Keratinocyte (primary cell): ENCODE measurements around the gene ZNF407. TPM values are rescaled to one million over a fixed set of nuclear protein-coding genes. Genes with fewer than 3 reads are reported as not detected.

Experiments used
- DNase-seq: peaks from one replicate; pipeline ENCODE4 v3.0.0-alpha.2; 2011; ENCODE audit warnings: low read depth, missing footprints, low spot score
- FAIRE-seq: peaks from 2 replicates; lab custom pipeline; 2011; peaks lifted over from hg19 to GRCh38; lab: Jason Lieb, UNC
- H2AFZ ChIP-seq: 2 replicates; pipeline ENCODE4 v1.6.0; 2012; ENCODE audit warnings: low read length, control low read depth, inconsistent platforms; ENCODE audit not compliant: control insufficient read depth
- H3K27ac ChIP-seq: 2 replicates; pipeline ENCODE4 v1.5.1; 2011; ENCODE audit warnings: low read length; ENCODE audit not compliant: control insufficient read depth, insufficient read depth
- H3K27me3 ChIP-seq: 3 replicates; pipeline ENCODE4 v1.6.0; 2011; ENCODE audit warnings: low read length; ENCODE audit not compliant: control insufficient read depth, insufficient read depth; ENCODE audit errors: extremely low read depth
- H3K36me3 ChIP-seq, 2 experiments: 2 replicates in 1 of 2; 3 replicates in 1 of 2; pipeline ENCODE4 v1.5.1; 2011; ENCODE audit warnings: low read length in 2 of 2, mild to moderate bottlenecking in 1 of 2; ENCODE audit not compliant: control insufficient read depth in 2 of 2, insufficient read depth in 2 of 2; ENCODE audit errors: extremely low read depth in 1 of 2
- H3K4me1 ChIP-seq: 3 replicates; pipeline ENCODE4 v1.5.1; 2011; ENCODE audit warnings: low read length; ENCODE audit not compliant: control insufficient read depth, insufficient read depth; ENCODE audit errors: extremely low read depth
- H3K4me2 ChIP-seq: 3 replicates; pipeline ENCODE4 v1.6.0; 2011; ENCODE audit warnings: low read depth, low read length; ENCODE audit not compliant: control insufficient read depth, insufficient read depth; ENCODE audit errors: extremely low read depth
- H3K4me3 ChIP-seq, 3 experiments: fragments of 200-600 bp in 1 of 3; sonication (generic) in 1 of 3; 2 replicates in 2 of 3; 3 replicates in 1 of 3; pipeline ENCODE4 v1.5.1; 2011 to 2016; ENCODE audit warnings: low read length in 3 of 3, mild to moderate bottlenecking in 3 of 3, control low read depth in 2 of 3, inconsistent platforms in 1 of 3, low read depth in 1 of 3, mixed read lengths in 1 of 3, mixed run types in 1 of 3, moderate library complexity in 1 of 3; ENCODE audit not compliant: control insufficient read depth in 2 of 3, insufficient read depth in 2 of 3; ENCODE audit errors: extremely low read depth in 1 of 3
- H3K79me2 ChIP-seq: 2 replicates; pipeline ENCODE4 v1.6.0; 2012; ENCODE audit warnings: low read length; ENCODE audit not compliant: control insufficient read depth, insufficient read depth
- H3K9ac ChIP-seq: 3 replicates; pipeline ENCODE4 v1.6.0; 2011; ENCODE audit warnings: low read length; ENCODE audit not compliant: control insufficient read depth, insufficient read depth; ENCODE audit errors: extremely low read depth
- H3K9me1 ChIP-seq: 3 replicates; pipeline ENCODE4 v1.6.0; 2011; ENCODE audit warnings: low read length; ENCODE audit not compliant: control insufficient read depth, insufficient read depth; ENCODE audit errors: extremely low read depth
- H3K9me3 ChIP-seq: 2 replicates; pipeline ENCODE4 v1.5.1; 2012; ENCODE audit warnings: low read depth, low read length; ENCODE audit not compliant: control insufficient read depth
- H4K20me1 ChIP-seq: 3 replicates; pipeline ENCODE4 v1.6.0; 2011; ENCODE audit warnings: low read length; ENCODE audit not compliant: control insufficient read depth, insufficient read depth; ENCODE audit errors: extremely low read depth
- CTCF ChIP-seq, 3 experiments: IDR thresholded peaks in 1 of 3; conservative IDR thresholded peaks in 1 of 3; optimal IDR thresholded peaks in 1 of 3; 2 replicates in 2 of 3; 3 replicates in 1 of 3; pipeline versions ENCODE3 to v1.5.1; 2011; ENCODE audit warnings: low read length in 3 of 3, mild to moderate bottlenecking in 3 of 3, moderate library complexity in 2 of 3, control low read depth in 1 of 3, inconsistent platforms in 1 of 3; ENCODE audit not compliant: insufficient read depth in 2 of 3; ENCODE audit errors: extremely low read depth in 1 of 3
- EZH2 ChIP-seq: IDR thresholded peaks from one replicate; pipeline ENCODE4 v1.6.1; 2012; ENCODE audit warnings: inconsistent platforms, mild to moderate bottlenecking, low read length, moderate library complexity
- dilution Hi-C: fragments of 300-500 bp; cut with MboI; formaldehyde crosslinking; loops from one replicate; pipeline ENCODE4 v1.7.0; 2020; ENCODE audit warnings: low sequenced_read_pairs; ENCODE audit not compliant: extremely low pct_ligation_motif_present
- polyA plus RNA-seq, 5 experiments: library from polyadenylated mRNA; depleted of rRNA in 3 of 5; stranded (reverse) in 3 of 5; stranded (forward) in 1 of 5; unstranded in 1 of 5; fragments of >200 nt; gene quantifications; 1 replicate in 1 of 5; 2 replicates in 3 of 5; 3 replicates in 1 of 5; pipeline versions ENCODE4 v1.2.1 to v1.2.3, GENCODE V29; 2011 to 2012; ENCODE audit warnings: missing spikeins in 2 of 5, low read depth in 1 of 5, low replicate concordance in 1 of 5

ZNF407 gene
- polyA plus RNA-seq, 1 donor (not counting 4 experiments of a cell fraction or from before 2014, with no cell fraction given), result 3.8 TPM

DNA sequence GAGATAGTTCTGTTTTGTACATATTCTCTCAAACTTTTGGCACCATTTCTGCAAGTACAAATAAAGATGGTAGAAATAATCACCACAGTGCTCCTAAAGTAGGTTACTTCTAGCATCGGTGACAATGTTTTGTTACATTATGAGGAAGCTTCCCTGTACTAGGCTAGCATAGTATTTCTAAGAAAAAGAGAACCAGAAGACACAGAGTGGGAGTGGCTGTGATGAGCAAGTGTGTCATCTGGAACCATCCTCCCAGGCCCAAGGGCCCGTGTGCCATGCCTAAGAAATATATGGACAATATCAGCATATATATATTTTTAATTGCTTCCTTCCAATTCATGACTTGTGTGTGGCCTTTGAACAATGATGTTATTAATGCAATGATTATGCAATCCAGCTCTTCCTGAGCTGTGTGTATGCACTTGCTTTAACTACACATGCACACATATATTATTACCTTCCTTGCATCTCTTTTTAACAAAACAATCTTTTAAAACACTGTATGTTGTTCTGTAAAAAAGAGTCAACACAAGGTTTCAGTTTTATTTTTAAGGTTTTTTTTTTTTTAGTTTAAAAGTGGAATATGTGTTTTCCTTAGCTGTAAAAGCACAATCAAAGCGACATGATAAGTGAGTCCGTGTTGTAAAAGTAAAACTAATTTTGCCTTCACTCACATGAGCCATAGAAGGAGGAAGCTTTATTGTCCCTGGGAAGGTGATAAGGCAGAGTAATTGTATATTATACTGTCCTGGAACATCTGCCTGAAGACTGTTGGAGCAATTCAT, 303.9 kb downstream of the ZNF407 start:
- FAIRE-seq, result no peak
- no peaks in the 10 kb centered on the region for H3K79me2 ChIP-seq
- no peak overlapping the region for H3K27ac ChIP-seq
- H3K36me3 ChIP-seq, result no peaks in the 10 kb centered on the region
- no peaks in the 10 kb centered on the region for H4K20me1 ChIP-seq
- TF ChIP-seq CTCF (optimal IDR thresholded peaks at IDR 0.05 in 1 of 3, IDR thresholded peaks at IDR 0.05 in 1 of 3, conservative IDR thresholded peaks at IDR 0.05 in 1 of 3; ENCODE audit: extremely low read depth in 1 of 3, insufficient read depth in 2 of 3, low read length in 3 of 3), result no peak
- TF ChIP-seq EZH2, result no peak
- dilution Hi-C loops, result no loop called here
- H3K9me3 ChIP-seq, result no peaks in the 10 kb centered on the region
- no peak for DNase-seq
- no peaks in the 10 kb centered on the region for H3K27me3 ChIP-seq
- H3K9me1 ChIP-seq, result no peaks in the 10 kb centered on the region
- H3K4me3 ChIP-seq, result no peak overlapping the region
- H3K4me2 ChIP-seq, result no peak overlapping the region
- no peak overlapping the region for H3K9ac ChIP-seq
- no peak overlapping the region for H2AFZ ChIP-seq
- H3K4me1 ChIP-seq, result no peaks in the 10 kb centered on the region

DNA sequence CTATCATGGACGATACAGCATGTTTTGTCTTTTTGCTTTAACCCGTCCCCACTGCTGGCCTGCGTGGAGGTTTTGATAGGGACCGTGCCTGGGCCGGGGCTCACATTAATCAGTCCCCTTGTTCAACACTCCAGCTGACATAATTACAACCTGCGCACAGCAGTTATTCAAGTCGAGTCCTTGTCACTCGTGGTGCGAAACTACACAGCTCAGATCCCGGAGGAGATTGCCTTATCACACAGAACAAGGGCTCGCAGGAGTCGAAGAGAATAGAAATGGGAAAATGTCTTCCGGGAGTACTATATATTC, 304.4 kb downstream of the ZNF407 start:
- Histone ChIP-seq H3K9me1 (no peaks in the 10 kb centered on the region), H3K4me2 (no peak overlapping the region), H2AFZ (no peak overlapping the region), H3K79me2 (no peaks in the 10 kb centered on the region), H3K4me1 (no peaks in the 10 kb centered on the region), H3K36me3 (no peaks in the 10 kb centered on the region), H3K4me3 (no peak overlapping the region), H3K27ac (no peak overlapping the region), H3K9me3 (no peaks in the 10 kb centered on the region), H3K27me3 (no peaks in the 10 kb centered on the region), H4K20me1 (no peaks in the 10 kb centered on the region), H3K9ac (no peak overlapping the region)
- TF ChIP-seq CTCF (optimal IDR thresholded peaks at IDR 0.05 in 1 of 3, IDR thresholded peaks at IDR 0.05 in 1 of 3, conservative IDR thresholded peaks at IDR 0.05 in 1 of 3; ENCODE audit: extremely low read depth in 1 of 3, insufficient read depth in 2 of 3, low read length in 3 of 3) (no peak), EZH2 (no peak)
- dilution Hi-C loops, result no loop called here
- FAIRE-seq (no peak), DNase-seq (no peak)
